Mononuclear cell (primary cell): ENCODE results near the gene MON1B. TPM values are rescaled to one million over a fixed set of nuclear protein-coding genes. Genes with fewer than 3 reads are reported as not detected.
"Not testable (repeated sequence)": the region's sequence is repeated elsewhere in the genome, so short reads cannot be mapped to it uniquely, and the experiment has no call there.

Experiments
- H3K27me3 ChIP-seq: 2 replicates; pipeline ENCODE4 v1.6.0; 2011; ENCODE audit warnings: low read length, control low read depth; ENCODE audit not compliant: insufficient read depth
- H3K4me1 ChIP-seq: 2 replicates; pipeline ENCODE4 v1.5.1; 2011; ENCODE audit warnings: mild to moderate bottlenecking, low read length, control low read depth; ENCODE audit not compliant: insufficient read depth
- H3K4me3 ChIP-seq: 2 replicates; pipeline ENCODE4 v1.5.1; 2011; ENCODE audit warnings: mild to moderate bottlenecking, low read length, moderate library complexity
- H3K9me3 ChIP-seq: 2 replicates; pipeline ENCODE4 v1.5.1; 2011; ENCODE audit warnings: low read depth, mild to moderate bottlenecking, control low read depth, low read length
- total RNA-seq: library from RNA; depleted of rRNA; stranded (reverse); fragments of >200 nt; gene quantifications from one replicate; pipeline ENCODE4 v1.2.3, GENCODE V29; 2012

Gene MON1B
- total RNA-seq, 1 donor: 20.9 TPM

GRCh38 chr16:77214411-77215138, 23.6 kb downstream of the MON1B start:
- peaks cover 7% of the 10 kb centered on the region for H3K4me1 ChIP-seq
- no peak overlapping the region for H3K4me3 ChIP-seq
- H3K9me3 ChIP-seq: no peaks in the 10 kb centered on the region
- no peaks in the 10 kb centered on the region for H3K27me3 ChIP-seq

- no peaks in the 10 kb centered on the region for H3K27me3 ChIP-seq
- no peak overlapping the region for H3K4me3 ChIP-seq
- H3K4me1 ChIP-seq: no peaks in the 10 kb centered on the region
- no peaks in the 10 kb centered on the region for H3K9me3 ChIP-seq
These were observed 28.4 kb downstream of the MON1B start for GRCh38 chr16:77219437-77219836.

- no peak overlapping the region for H3K4me3 ChIP-seq
- H3K4me1 ChIP-seq: no peaks in the 10 kb centered on the region
- no peaks in the 10 kb centered on the region for H3K9me3 ChIP-seq
- H3K27me3 ChIP-seq: no peaks in the 10 kb centered on the region
These were observed 29.4 kb downstream of the MON1B start for GRCh38 chr16:77220427-77220826.

GRCh38 chr16:77221482-77221881, 30.5 kb downstream of the MON1B start:
- Histone ChIP-seq H3K4me3 (no peak overlapping the region), H3K9me3 (no peaks in the 10 kb centered on the region), H3K27me3 (no peaks in the 10 kb centered on the region), H3K4me1 (no peaks in the 10 kb centered on the region)

GRCh38 chr16:77223184-77223583, 32.2 kb downstream of the MON1B start:
- Histone ChIP-seq H3K4me1 (no peaks in the 10 kb centered on the region), H3K27me3 (no peaks in the 10 kb centered on the region), H3K9me3 (no peaks in the 10 kb centered on the region), H3K4me3 (no peak overlapping the region)

GRCh38 chr16:77225182-77225581, 34.2 kb downstream of the MON1B start:
- Histone ChIP-seq H3K9me3 (no peaks in the 10 kb centered on the region), H3K27me3 (no peaks in the 10 kb centered on the region), H3K4me3 (no peak overlapping the region), H3K4me1 (no peaks in the 10 kb centered on the region)

- no peaks in the 10 kb centered on the region for H3K27me3 ChIP-seq
- H3K4me1 ChIP-seq: no peaks in the 10 kb centered on the region
- no peaks in the 10 kb centered on the region for H3K9me3 ChIP-seq
- no peak overlapping the region for H3K4me3 ChIP-seq
These were observed 36.8 kb downstream of the MON1B start for GRCh38 chr16:77227745-77228144.

GRCh38 chr16:77231047-77231446, 40.1 kb downstream of the MON1B start:
- Histone ChIP-seq H3K4me3 (no peak overlapping the region), H3K27me3 (no peaks in the 10 kb centered on the region)

GRCh38 chr16:77233799-77234519, 43.0 kb downstream of the MON1B start:
- no peak overlapping the region for H3K4me3 ChIP-seq
- H3K4me1 ChIP-seq: no peaks in the 10 kb centered on the region
- H3K27me3 ChIP-seq: no peaks in the 10 kb centered on the region
- H3K9me3 ChIP-seq: no peaks in the 10 kb centered on the region

More at GRCh38 chr16:77231047-77231446, 40.1 kb downstream of the MON1B start:
- Histone ChIP-seq H3K4me1 (no peaks in the 10 kb centered on the region), H3K9me3 (no peaks in the 10 kb centered on the region)

- no peak overlapping the region for H3K4me3 ChIP-seq
- no peaks in the 10 kb centered on the region for H3K9me3 ChIP-seq
- H3K4me1 ChIP-seq: no peaks in the 10 kb centered on the region
- no peaks in the 10 kb centered on the region for H3K27me3 ChIP-seq
These were observed 43.6 kb downstream of the MON1B start for GRCh38 chr16:77234611-77235010.

- Histone ChIP-seq H3K27me3 (no peaks in the 10 kb centered on the region), H3K4me1 (no peaks in the 10 kb centered on the region), H3K9me3 (no peaks in the 10 kb centered on the region), H3K4me3 (no peak overlapping the region)
These were observed 45.1 kb downstream of the MON1B start for GRCh38 chr16:77236063-77236511.

- no peaks in the 10 kb centered on the region for H3K4me1 ChIP-seq
- no peak overlapping the region for H3K4me3 ChIP-seq
These were observed 47.6 kb downstream of the MON1B start for GRCh38 chr16:77238593-77238992.

GRCh38 chr16:77242471-77242870, 51.5 kb downstream of the MON1B start:
- not testable (repeated sequence) for H3K4me3 ChIP-seq, H3K4me1 ChIP-seq, H3K27me3 ChIP-seq, H3K9me3 ChIP-seq

More at GRCh38 chr16:77238593-77238992, 47.6 kb downstream of the MON1B start:
- Histone ChIP-seq H3K9me3 (no peaks in the 10 kb centered on the region), H3K27me3 (no peaks in the 10 kb centered on the region)

- H3K4me3 ChIP-seq: no peak overlapping the region
- H3K4me1 ChIP-seq: no peaks in the 10 kb centered on the region
- H3K27me3 ChIP-seq: no peaks in the 10 kb centered on the region
- no peaks in the 10 kb centered on the region for H3K9me3 ChIP-seq
These were observed 55.2 kb downstream of the MON1B start for GRCh38 chr16:77246150-77246549.

GRCh38 chr16:77250400-77250799, 59.4 kb downstream of the MON1B start:
- no peak overlapping the region for H3K4me3 ChIP-seq
- H3K4me1 ChIP-seq: no peaks in the 10 kb centered on the region
- no peaks in the 10 kb centered on the region for H3K9me3 ChIP-seq
- no peaks in the 10 kb centered on the region for H3K27me3 ChIP-seq
